ENCODE data around the gene ROBO2. TPM values are rescaled to one million over a fixed set of nuclear protein-coding genes. Genes with fewer than 3 reads are reported as not detected.

Gene ROBO2
- total RNA-seq, 4 donors from 2014 or later: under 0.01 to 2.9 (median 1.0) TPM

GRCh38 chr3:77066829-77067228 is 26.9 kb downstream of the ROBO2 start:
- no peaks in the 10 kb centered on the region for H3K4me1 ChIP-seq
- ATAC-seq: no peak
- H3K9me3 ChIP-seq: peaks cover 0 to 16% (median 0%) of the 10 kb centered on the region in 3 donors
- H3K27me3 ChIP-seq: no peaks in the 10 kb centered on the region
- H3K36me3 ChIP-seq: no peaks in the 10 kb centered on the region
- H3K4me3 ChIP-seq: no peak overlapping the region
- TF ChIP-seq EP300 (IDR thresholded peaks at IDR 0.05) (no peak), POLR2A (IDR thresholded peaks at IDR 0.05) (no peak), POLR2AphosphoS5 (IDR thresholded peaks at IDR 0.05) (no peak), CTCF (IDR thresholded peaks at IDR 0.05) (no peak)
- no peak overlapping the region for H3K27ac ChIP-seq
- 74 to 100% methylated on average over 1 of the region's 1 CpG for WGBS, 2 donors (ENCODE audit: low coverage in 1 of 2)

DNA sequence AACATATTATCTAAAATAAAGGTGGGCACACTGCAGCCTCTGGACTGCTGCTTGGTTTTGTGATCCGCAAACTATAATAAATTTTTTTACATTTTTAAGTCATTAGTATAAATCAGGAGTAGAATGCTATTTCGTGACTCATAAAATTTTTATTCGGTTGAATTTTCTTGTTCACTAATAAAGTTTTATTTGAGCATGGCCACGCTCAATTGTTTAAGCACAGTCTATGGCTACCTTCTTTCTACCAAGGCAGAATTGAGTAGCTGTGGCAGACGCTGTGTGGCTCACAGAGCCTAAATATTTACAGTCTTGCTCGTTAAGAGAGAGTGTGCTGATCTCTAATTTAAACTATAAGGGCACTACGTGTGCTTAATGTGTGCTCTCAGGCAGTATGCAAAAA is 28.9 kb downstream of the ROBO2 start:
- WGBS, 2 donors (ENCODE audit: low coverage in 1 of 2): 77 to 88% methylated on average over 7 of the region's 7 CpGs
- no peaks in the 10 kb centered on the region for H3K36me3 ChIP-seq
- H3K4me1 ChIP-seq: no peaks in the 10 kb centered on the region
- H3K27me3 ChIP-seq: no peaks in the 10 kb centered on the region
- no peak for ATAC-seq
- TF ChIP-seq EP300 (IDR thresholded peaks at IDR 0.05): no peak
- no peak for TF ChIP-seq POLR2AphosphoS5 (IDR thresholded peaks at IDR 0.05)
- TF ChIP-seq CTCF (IDR thresholded peaks at IDR 0.05): no peak
- TF ChIP-seq POLR2A (IDR thresholded peaks at IDR 0.05): no peak
- no peak overlapping the region for H3K27ac ChIP-seq
- no peaks in the 10 kb centered on the region for H3K9me3 ChIP-seq
- no peak overlapping the region for H3K4me3 ChIP-seq

GRCh38 chr3:77071364-77071763 is 31.5 kb downstream of the ROBO2 start:
- H3K27ac ChIP-seq: no peak overlapping the region
- H3K9me3 ChIP-seq: no peaks in the 10 kb centered on the region
- TF ChIP-seq CTCF (IDR thresholded peaks at IDR 0.05) (no peak), EP300 (IDR thresholded peaks at IDR 0.05) (no peak), POLR2A (IDR thresholded peaks at IDR 0.05) (no peak), POLR2AphosphoS5 (IDR thresholded peaks at IDR 0.05) (no peak)
- H3K4me3 ChIP-seq: no peak overlapping the region
- 68 to 75% methylated on average over 5 of the region's 5 CpGs for WGBS, 2 donors (ENCODE audit: low coverage in 1 of 2)
- no peaks in the 10 kb centered on the region for H3K4me1 ChIP-seq
- no peaks in the 10 kb centered on the region for H3K27me3 ChIP-seq
- no peak for ATAC-seq
- no peaks in the 10 kb centered on the region for H3K36me3 ChIP-seq

DNA sequence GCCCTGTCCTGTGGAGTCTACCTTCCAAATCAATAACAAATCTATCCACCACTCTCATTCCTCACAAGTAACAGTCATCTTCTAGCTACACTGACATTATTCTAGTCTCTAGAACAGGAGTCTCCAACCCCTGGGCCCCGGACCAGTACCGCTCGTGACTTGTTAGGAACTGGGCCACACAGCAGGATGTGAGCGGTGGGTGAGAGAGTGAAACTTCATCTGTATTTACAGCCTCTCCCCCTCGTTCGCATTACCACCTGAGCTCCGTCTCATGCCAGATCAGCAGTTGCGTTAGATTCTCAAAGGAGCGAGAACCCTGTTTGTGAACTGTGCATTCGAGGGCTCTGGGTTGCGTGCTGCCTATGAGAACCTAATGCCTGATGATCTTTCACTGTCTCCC is 31.9 kb downstream of the ROBO2 start:
- Histone ChIP-seq H3K36me3 (no peaks in the 10 kb centered on the region), H3K9me3 (no peaks in the 10 kb centered on the region), H3K27ac (no peak overlapping the region), H3K4me1 (no peaks in the 10 kb centered on the region), H3K27me3 (no peaks in the 10 kb centered on the region), H3K4me3 (no peak overlapping the region)
- TF ChIP-seq POLR2A (IDR thresholded peaks at IDR 0.05): no peak
- no peak for TF ChIP-seq EP300 (IDR thresholded peaks at IDR 0.05)
- TF ChIP-seq POLR2AphosphoS5 (IDR thresholded peaks at IDR 0.05): no peak
- TF ChIP-seq CTCF (IDR thresholded peaks at IDR 0.05): no peak
- WGBS, 2 donors (ENCODE audit: low coverage in 1 of 2): 97 to 100% methylated on average over 2 to 11 of the region's 11 CpGs
- ATAC-seq: no peak

DNA sequence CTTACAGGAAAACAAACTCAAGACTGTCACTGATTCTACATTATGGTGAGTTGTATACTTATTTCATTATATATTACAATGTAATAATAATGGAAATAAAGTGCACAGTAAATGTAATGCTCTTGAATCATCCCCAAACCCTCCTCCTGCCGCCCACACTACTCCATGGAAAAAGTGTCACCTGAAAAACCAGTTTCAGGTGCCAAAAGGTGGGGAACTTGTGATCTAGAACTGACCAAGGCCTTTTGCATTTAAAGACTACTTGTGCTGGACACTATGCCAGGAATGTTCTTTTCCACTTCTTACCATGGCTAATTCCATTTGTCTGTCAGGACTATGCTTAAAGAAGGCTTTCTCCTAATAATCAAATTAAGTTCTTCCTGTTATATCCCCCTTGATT is 32.3 kb downstream of the ROBO2 start:
- no peaks in the 10 kb centered on the region for H3K36me3 ChIP-seq
- H3K27me3 ChIP-seq: no peaks in the 10 kb centered on the region
- H3K4me1 ChIP-seq: no peaks in the 10 kb centered on the region
- H3K9me3 ChIP-seq: no peaks in the 10 kb centered on the region
- no peak overlapping the region for H3K27ac ChIP-seq
- 100% methylated on average over 1 of the region's 1 CpG for WGBS, 2 donors (ENCODE audit: low coverage in 1 of 2)
- no peak for TF ChIP-seq POLR2A (IDR thresholded peaks at IDR 0.05)
- TF ChIP-seq POLR2AphosphoS5 (IDR thresholded peaks at IDR 0.05): no peak
- no peak for TF ChIP-seq CTCF (IDR thresholded peaks at IDR 0.05)
- no peak for TF ChIP-seq EP300 (IDR thresholded peaks at IDR 0.05)
- ATAC-seq: no peak
- no peak overlapping the region for H3K4me3 ChIP-seq
